OCI-LY3 (cell line): Measurements from ENCODE around the gene MTOR.

Experiments
- CTCF ChIP-seq: fragments of 200-600, 300-600 bp; sonication (generic); IDR thresholded peaks from 2 replicates; pipeline ENCODE4 v1.5.1; 2014; ENCODE audit warnings: antibody characterized with exemption, low read length, low read depth
- EZH2phosphoT487 ChIP-seq: fragments of 200-600 bp; shearing (Covaris generic); IDR thresholded peaks from 2 replicates; pipeline ENCODE4 v1.6.1; 2018; ENCODE audit warnings: antibody characterized with exemption, mixed run types, low read depth

GRCh38 chr1:11302366-11302765 is 40.0 kb upstream of the MTOR start:
- TF ChIP-seq CTCF (no peak), EZH2phosphoT487 (no peak)
